ENCODE measurements around the gene KIF18A.

- TF ChIP-seq CTCF (conservative IDR thresholded peaks at IDR 0.05; ENCODE audit: low read depth, low read length), result no peak
- no peak for TF ChIP-seq EZH2 (IDR thresholded peaks at IDR 0.05; ENCODE audit: borderline replicate concordance, low read depth, low read length, poor library complexity, severe bottlenecking)
Observed at GRCh38 chr11:28105869-28106268, 2.1 kb downstream of the KIF18A start.

Data from A673 (cell line).